ENCODE measurements around the gene CNGB1.
"Not testable (repeated sequence)": the region's sequence is repeated elsewhere in the genome, so short reads cannot be mapped to it uniquely, and the experiment has no call there.

CNGB1 gene

GRCh38 chr16:57903656-57904055 is 67.3 kb downstream of the CNGB1 start:
- DNase-seq (ENCODE audit: low spot score): no peak

- DNase-seq (ENCODE audit: low spot score): no peak
Observed at GRCh38 chr16:57901480-57902069, 69.4 kb downstream of the CNGB1 start.

GRCh38 chr16:57900796-57901479 is 70.0 kb downstream of the CNGB1 start:
- DNase-seq (ENCODE audit: low spot score): no peak

GRCh38 chr16:57899771-57900661 is 70.9 kb downstream of the CNGB1 start:
- DNase-seq (ENCODE audit: low spot score): peak; percentile 78

GRCh38 chr16:57898961-57899360 is 72.0 kb downstream of the CNGB1 start:
- no peak for DNase-seq (ENCODE audit: low spot score)

GRCh38 chr16:57897996-57898395 is 72.9 kb downstream of the CNGB1 start:
- DNase-seq (ENCODE audit: low spot score): no peak

- no peak for DNase-seq (ENCODE audit: low spot score)
Observed at GRCh38 chr16:57897053-57897784, 73.7 kb downstream of the CNGB1 start.

GRCh38 chr16:57895081-57895547 is 75.8 kb downstream of the CNGB1 start:
- not testable (repeated sequence) for DNase-seq (ENCODE audit: low spot score)

- no peak for DNase-seq (ENCODE audit: low spot score)
Observed at GRCh38 chr16:57894390-57895080, 76.4 kb downstream of the CNGB1 start.

- DNase-seq (ENCODE audit: low spot score): peak; percentile 33
Observed at GRCh38 chr16:57893559-57894389, 77.2 kb downstream of the CNGB1 start.

GRCh38 chr16:57893217-57893558 is 77.7 kb downstream of the CNGB1 start:
- DNase-seq (ENCODE audit: low spot score): no peak

- DNase-seq (ENCODE audit: low spot score): no peak
Observed at GRCh38 chr16:57892447-57893096, 78.4 kb downstream of the CNGB1 start.

GRCh38 chr16:57892041-57892440 is 78.9 kb downstream of the CNGB1 start:
- DNase-seq (ENCODE audit: low spot score): no peak

GRCh38 chr16:57890752-57891111 is 80.2 kb downstream of the CNGB1 start:
- no peak for DNase-seq (ENCODE audit: low spot score)

- no peak for DNase-seq (ENCODE audit: low spot score)
Observed at GRCh38 chr16:57889960-57890751, 80.8 kb downstream of the CNGB1 start.

- DNase-seq (ENCODE audit: low spot score): no peak
Observed at GRCh38 chr16:57889522-57889921, 81.4 kb downstream of the CNGB1 start.

- no peak for DNase-seq (ENCODE audit: low spot score)
Observed at GRCh38 chr16:57889111-57889510, 81.8 kb downstream of the CNGB1 start.

- DNase-seq (ENCODE audit: low spot score): no peak
Observed at GRCh38 chr16:57888128-57888527, 82.8 kb downstream of the CNGB1 start.

- DNase-seq (ENCODE audit: low spot score): no peak
Observed at GRCh38 chr16:57887711-57888110, 83.2 kb downstream of the CNGB1 start.
